ENCODE data around the gene GPX7.

GRCh38 chr1:52651904-52652303 is 49.7 kb downstream of the GPX7 start:
- TF ChIP-seq POLR2A (IDR thresholded peaks at IDR 0.05; ENCODE audit: low read length) (no peak), GATA1 (IDR thresholded peaks at IDR 0.05; ENCODE audit: low read depth, low read length) (no peak)
